ENCODE data around the gene GRK2. TPM values are rescaled to one million over a fixed set of nuclear protein-coding genes. Genes with fewer than 3 reads are reported as not detected.
"Not testable (repeated sequence)": the region's sequence is repeated elsewhere in the genome, so short reads cannot be mapped to it uniquely, and the experiment has no call there.

Gene GRK2
- total and polyA plus RNA-seq, 2 donors (not counting 1 experiment from before 2014, with no cell fraction given): 294 to 534 TPM

DNA sequence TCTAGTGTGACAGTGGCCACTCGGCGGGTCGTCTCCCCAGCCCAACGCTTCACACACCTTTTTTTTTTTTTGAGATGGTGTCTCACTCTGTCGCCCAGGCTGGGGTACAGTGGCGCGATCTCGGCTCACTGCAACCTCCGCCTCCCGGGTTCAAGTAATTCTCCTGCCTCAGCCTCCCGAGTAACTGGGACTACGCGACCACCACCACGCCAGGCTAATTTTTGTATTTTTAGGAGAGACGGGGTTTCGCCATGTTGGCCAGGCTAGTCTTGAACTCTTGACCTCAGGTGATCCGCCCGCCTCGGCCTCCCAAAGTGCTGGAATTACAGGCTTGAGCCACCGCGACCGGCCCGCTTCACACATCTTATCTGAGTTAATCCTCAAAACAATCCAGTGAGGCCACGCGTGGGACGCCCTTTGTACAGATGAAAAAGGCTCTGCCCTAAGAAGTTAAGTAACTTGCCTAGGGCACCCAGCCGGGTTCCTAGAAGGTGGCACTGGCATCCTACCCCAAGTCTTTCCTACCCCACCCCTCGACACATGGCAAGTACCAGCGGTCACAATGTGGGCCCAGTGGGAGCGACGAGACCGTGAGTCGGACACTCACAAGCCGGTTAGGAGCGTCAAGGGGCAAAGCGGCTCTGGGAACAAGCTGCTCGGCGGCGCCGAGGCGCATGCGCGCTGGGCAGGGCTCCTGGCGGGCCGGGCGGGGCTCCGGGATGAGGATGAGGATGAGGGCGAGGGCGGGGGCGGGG, 5.2 kb upstream of the GRK2 start:
- Mint-ChIP-seq H3K4me3 (peak overlapping the region; percentile 83), H3K4me1 (peaks cover 37% of the 10 kb centered on the region)
- POLR2A ChIA-PET: interaction anchor here (2.5 to 4.4 kb wide), 3 partner anchors 21 to 56 kb away, joined by 9 to 22 read pairs (median 10); partner anchors contain the start of gene ANKRD13D
- H3K27ac ChIP-seq (ENCODE audit: low read length in 2 of 2); H3K27me3 Mint-ChIP-seq; ATAC-seq (ENCODE audit: low read depth); H3K27me3 ChIP-seq (replicated peaks in 1 of 4; ENCODE audit: control extremely low read depth in 1 of 4, control insufficient read depth in 3 of 4, insufficient read depth in 4 of 4, low read length in 3 of 4); H3K9me3 Mint-ChIP-seq (ENCODE audit: insufficient read depth); H3K27ac Mint-ChIP-seq; H3K9me3 ChIP-seq (ENCODE audit: control extremely low read depth in 1 of 3, control insufficient read depth in 2 of 3, insufficient read depth in 1 of 3, low read length in 2 of 3): not testable (repeated sequence)
- peak overlapping the region; percentile 65 for H3K4me2 ChIP-seq (replicated peaks; ENCODE audit: low read depth, low read length, poor library complexity, severe bottlenecking)
- H4K20me1 ChIP-seq (ENCODE audit: control insufficient read depth, insufficient read depth, low read length, poor library complexity, severe bottlenecking): peaks cover 11% of the 10 kb centered on the region
- peaks cover 0 to 13% of the 10 kb centered on the region in 2 experiments for H3K36me3 ChIP-seq (replicated peaks in 1 of 2; ENCODE audit: control extremely low read depth in 1 of 2, control insufficient read depth in 1 of 2, extremely low read depth in 1 of 2, insufficient read depth in 2 of 2, low read length in 1 of 2)
- intact Hi-C loops (cut with micrococcal nuclease): loop anchor here (10.0 kb wide), 1 partner anchor 324 kb away; the partner anchor contains the start of gene GSTP1
- CTCF ChIA-PET: interaction anchor here (0.7 to 8.9 kb wide), 19 partner anchors 9 to 321 kb away, joined by 3 to 229 read pairs (median 7); partner anchors contain the start of genes POLD4 and SSH3
- H3K9ac ChIP-seq (ENCODE audit: low read length): peak overlapping the region; percentile 23
- peak; percentile 49 for DNase-seq
- WGBS (ENCODE audit: insufficient coverage): 30% methylated on average over 40 of the region's 50 CpGs
- H2AFZ ChIP-seq (ENCODE audit: insufficient read depth, low read depth, low read length, poor library complexity, severe bottlenecking): peak overlapping the region; percentile 66
- H3K4me1 ChIP-seq (ENCODE audit: control insufficient read depth in 2 of 2, insufficient read depth in 2 of 2, low read length in 2 of 2): peaks cover 30% of the 10 kb centered on the region in 2 donors
- peaks cover 38% of the 10 kb centered on the region for H3K79me2 ChIP-seq (ENCODE audit: control insufficient read depth, insufficient read depth, low read length)
- H3K4me3 ChIP-seq (ENCODE audit: control extremely low read depth in 1 of 5, extremely low read depth in 1 of 5, insufficient read depth in 1 of 5, low read depth in 2 of 5, low read length in 4 of 5): peak overlapping the region in 1 of 5 experiments; percentile 32

DNA sequence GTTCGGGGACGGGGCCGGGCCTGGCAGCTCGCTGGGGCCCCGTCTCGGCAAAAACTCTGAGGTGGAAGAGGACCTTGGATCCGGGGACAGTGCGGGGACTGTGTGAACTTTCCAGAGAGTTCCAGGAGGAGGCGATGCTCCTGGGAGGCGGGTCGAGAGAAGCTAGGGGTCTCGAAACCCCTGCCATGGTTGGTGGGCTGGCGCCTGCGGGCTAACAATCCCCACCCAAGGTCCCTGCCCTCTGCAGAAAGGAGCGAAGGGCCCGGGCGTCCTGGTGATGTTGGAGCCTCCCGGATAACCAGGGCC, 4.7 kb upstream of the GRK2 start:
- H3K27ac ChIP-seq (ENCODE audit: low read length in 2 of 2): no peak overlapping the region
- intact Hi-C loops (cut with micrococcal nuclease): loop anchor here (10.0 kb wide), 1 partner anchor 323 kb away; the partner anchor contains the start of gene GSTP1
- peak overlapping the region; percentile 66 for H2AFZ ChIP-seq (ENCODE audit: insufficient read depth, low read depth, low read length, poor library complexity, severe bottlenecking)
- Mint-ChIP-seq H3K27me3 (peaks cover 6% of the 10 kb centered on the region), H3K27ac (no peak overlapping the region), H3K4me1 (peaks cover 38% of the 10 kb centered on the region), H3K9me3 (ENCODE audit: insufficient read depth) (no peaks in the 10 kb centered on the region), H3K4me3 (peak overlapping the region; percentile 84)
- H3K4me2 ChIP-seq (replicated peaks; ENCODE audit: low read depth, low read length, poor library complexity, severe bottlenecking): peak overlapping the region; percentile 65
- TF ChIP-seq, protein P1, sequence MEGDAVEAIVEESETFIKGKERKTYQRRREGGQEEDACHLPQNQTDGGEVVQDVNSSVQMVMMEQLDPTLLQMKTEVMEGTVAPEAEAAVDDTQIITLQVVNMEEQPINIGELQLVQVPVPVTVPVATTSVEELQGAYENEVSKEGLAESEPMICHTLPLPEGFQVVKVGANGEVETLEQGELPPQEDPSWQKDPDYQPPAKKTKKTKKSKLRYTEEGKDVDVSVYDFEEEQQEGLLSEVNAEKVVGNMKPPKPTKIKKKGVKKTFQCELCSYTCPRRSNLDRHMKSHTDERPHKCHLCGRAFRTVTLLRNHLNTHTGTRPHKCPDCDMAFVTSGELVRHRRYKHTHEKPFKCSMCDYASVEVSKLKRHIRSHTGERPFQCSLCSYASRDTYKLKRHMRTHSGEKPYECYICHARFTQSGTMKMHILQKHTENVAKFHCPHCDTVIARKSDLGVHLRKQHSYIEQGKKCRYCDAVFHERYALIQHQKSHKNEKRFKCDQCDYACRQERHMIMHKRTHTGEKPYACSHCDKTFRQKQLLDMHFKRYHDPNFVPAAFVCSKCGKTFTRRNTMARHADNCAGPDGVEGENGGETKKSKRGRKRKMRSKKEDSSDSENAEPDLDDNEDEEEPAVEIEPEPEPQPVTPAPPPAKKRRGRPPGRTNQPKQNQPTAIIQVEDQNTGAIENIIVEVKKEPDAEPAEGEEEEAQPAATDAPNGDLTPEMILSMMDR (IDR thresholded peaks at IDR 0.05): no peak
- TF ChIP-seq EZH2 (IDR thresholded peaks at IDR 0.05; ENCODE audit: borderline replicate concordance, insufficient read depth, low read depth, low read length, poor library complexity, severe bottlenecking): no peak
- no peaks in the 10 kb centered on the region for H3K9me3 ChIP-seq (ENCODE audit: control extremely low read depth in 1 of 3, control insufficient read depth in 2 of 3, insufficient read depth in 1 of 3, low read length in 2 of 3)
- H3K27me3 ChIP-seq (replicated peaks in 1 of 4; ENCODE audit: control extremely low read depth in 1 of 4, control insufficient read depth in 3 of 4, insufficient read depth in 4 of 4, low read length in 3 of 4): peaks cover 0 to 9% (median 2%) of the 10 kb centered on the region in 4 experiments
- DNase-seq (no peak), ATAC-seq (ENCODE audit: low read depth) (no peak)
- CTCF ChIA-PET: interaction anchor here (0.6 to 8.9 kb wide), 27 partner anchors 9 to 369 kb away, joined by 3 to 229 read pairs (median 6); partner anchors contain the start of genes ANKRD13D, POLD4 and SSH3
- H3K4me1 ChIP-seq (ENCODE audit: control insufficient read depth in 2 of 2, insufficient read depth in 2 of 2, low read length in 2 of 2): peaks cover 31% of the 10 kb centered on the region in 2 donors
- peaks cover 39% of the 10 kb centered on the region for H3K79me2 ChIP-seq (ENCODE audit: control insufficient read depth, insufficient read depth, low read length)
- no peak overlapping the region for H3K4me3 ChIP-seq (ENCODE audit: control extremely low read depth in 1 of 5, extremely low read depth in 1 of 5, insufficient read depth in 1 of 5, low read depth in 2 of 5, low read length in 4 of 5)
- peak overlapping the region; percentile 23 for H3K9ac ChIP-seq (ENCODE audit: low read length)
- 31% methylated on average over 18 of the region's 18 CpGs for WGBS (ENCODE audit: insufficient coverage)
- H4K20me1 ChIP-seq (ENCODE audit: control insufficient read depth, insufficient read depth, low read length, poor library complexity, severe bottlenecking): peaks cover 7% of the 10 kb centered on the region
- POLR2A ChIA-PET: interaction anchor here (1.2 to 4.4 kb wide), 4 partner anchors 8 to 56 kb away, joined by 5 to 22 read pairs (median 10); partner anchors contain the start of gene ANKRD13D
- H3K36me3 ChIP-seq (replicated peaks in 1 of 2; ENCODE audit: control extremely low read depth in 1 of 2, control insufficient read depth in 1 of 2, extremely low read depth in 1 of 2, insufficient read depth in 2 of 2, low read length in 1 of 2): peaks cover 0 to 8% of the 10 kb centered on the region in 2 experiments

All from B cell (primary cell).